Stomach (tissue), 9 donors: Measurements from ENCODE around the gene PRRT2. TPM values are rescaled to one million over a fixed set of nuclear protein-coding genes. Genes with fewer than 3 reads are reported as not detected.
"Not testable (repeated sequence)": the region's sequence is repeated elsewhere in the genome, so short reads cannot be mapped to it uniquely, and the experiment has no call there.

ENCODE experiments used
- DNase-seq, 2 donors: peaks; one replicate each; pipeline versions ENCODE4 v3.0.0 to v3.0.0-alpha.2; 2013 to 2019
- H3K27ac ChIP-seq, 5 donors: fragments of 200-600 bp in 4 of 5; sonication (generic) in 4 of 5; one replicate each; pipeline ENCODE4 v1.5.1; 2013 to 2019; ENCODE audit warnings: mild to moderate bottlenecking in 1 of 5, moderate library complexity in 1 of 5
- H3K27me3 ChIP-seq, 3 donors: fragments of 200-600 bp; sonication (generic); one replicate each; pipeline ENCODE4 v1.5.1; 2017 to 2019; ENCODE audit warnings: mixed run types in 1 of 3
- H3K36me3 ChIP-seq, 4 donors: fragments of 200-600 bp; sonication (generic); 1 replicate in 3 of 4; 2 replicates in 1 of 4; pipeline ENCODE4 v1.5.1; 2016 to 2019
- H3K4me1 ChIP-seq, 4 donors: fragments of 200-600 bp; sonication (generic); one replicate each; pipeline ENCODE4 v1.5.1; 2016 to 2019
- H3K4me3 ChIP-seq, 4 donors: fragments of 200-600 bp; sonication (generic) in 3 of 4; one replicate each; pipeline ENCODE4 v1.5.1; 2016 to 2019; ENCODE audit warnings: mild to moderate bottlenecking in 1 of 4
- H3K9me3 ChIP-seq, 4 donors: fragments of 200-600 bp; sonication (generic); one replicate each; pipeline ENCODE4 v1.5.1; 2016 to 2019
- EP300 ChIP-seq: sonication (generic); formaldehyde crosslinking; IDR thresholded peaks from one replicate; pipeline ENCODE4 v1.6.1; 2017; ENCODE audit warnings: antibody characterized with exemption
- POLR2A ChIP-seq, 4 donors: fragments of 450-650 bp; IDR thresholded peaks; one replicate each; pipeline ENCODE4 v1.6.1; 2016; ENCODE audit warnings: antibody characterized with exemption in 4 of 4, control low read depth in 2 of 4, mild to moderate bottlenecking in 1 of 4, moderate library complexity in 1 of 4
- POLR2AphosphoS5 ChIP-seq, 3 donors: sonication (generic); formaldehyde crosslinking; IDR thresholded peaks; one replicate each; pipeline ENCODE4 v1.6.1; 2016; ENCODE audit warnings: antibody characterized with exemption in 3 of 3
- WGBS, 5 donors: extraction: QIAGEN DNeasy Blood & Tissue Kit in 3 of 5; methylation state at CpG; one replicate each; pipeline versions ENCODE4 v1.1.5 to v1.1.7; 2013 to 2018; 5-methylcytosine and 5-hydroxymethylcytosine counted together
- intact Hi-C: fragments of 100-400 bp; cut with DNase I; formaldehyde crosslinking; loops from one replicate; pipeline ENCODE4 v1.15.1; 2023; ENCODE audit warnings: low total_unique reads
- polyA plus RNA-seq, 3 donors: library from polyadenylated mRNA; stranded (reverse); fragments of 200-250 nt; gene quantifications; one replicate each; pipeline ENCODE4 v1.2.3, GENCODE V29; 2013
- total RNA-seq, 5 donors: library from RNA; depleted of rRNA; stranded (reverse); fragments of >200 nt; gene quantifications; one replicate each; pipeline versions ENCODE4 v1.1.0 to v1.2.3, GENCODE V29; 2014 to 2016
- TF ChIP-seq, protein P1 (sequence below), 7 experiments: fragments of 450-650 bp in 4 of 7; fragments of 200-600 bp in 3 of 7; sonication (generic) in 3 of 7; IDR thresholded peaks; one replicate each; pipeline ENCODE4 v1.5.1; 2016 to 2019; ENCODE audit warnings: antibody characterized with exemption in 7 of 7, control low read depth in 2 of 7, mild to moderate bottlenecking in 1 of 7
- donor health status: healthy with polysubstance abuse.
- donor health status: Bipolar disorder and iron deficiency.
- donor health status: healthy.

Gene PRRT2
- total and polyA plus RNA-seq, 8 donors = 0.62 to 17.4 (median 4.0) TPM; not detected in 3

DNA sequence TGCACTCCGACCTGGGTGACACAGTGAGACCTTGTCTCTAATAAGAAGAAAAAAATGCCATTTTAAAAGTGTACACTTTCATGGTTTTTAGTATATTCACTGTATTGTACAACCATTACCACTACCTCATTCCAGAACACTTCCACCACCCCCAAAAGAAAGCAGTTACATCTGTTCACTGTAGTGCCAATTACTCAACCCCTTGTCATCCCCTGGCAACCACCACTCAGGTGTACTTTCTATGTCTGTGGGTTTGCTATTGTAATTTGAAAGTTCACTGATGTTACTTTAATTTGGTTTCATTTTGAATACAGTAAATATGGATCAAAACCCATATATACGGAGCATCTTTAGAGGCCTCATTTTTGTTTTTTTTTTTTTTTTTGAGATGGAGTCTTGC lies 27.8 kb upstream of the PRRT2 start:
- H3K27ac ChIP-seq = no peak overlapping the region
- no peak for DNase-seq
- H3K4me1 ChIP-seq = peaks cover 0 to 11% (median 10%) of the 10 kb centered on the region in 4 donors
- 89 to 95% (median 94%) methylated on average over 2 of the region's 2 CpGs for WGBS, 5 donors
- H3K4me3 ChIP-seq = no peak overlapping the region
- TF ChIP-seq POLR2A (IDR thresholded peaks at IDR 0.05) (no peak), POLR2AphosphoS5 (IDR thresholded peaks at IDR 0.05) (no peak), EP300 (no peak)
- TF ChIP-seq, protein P1, sequence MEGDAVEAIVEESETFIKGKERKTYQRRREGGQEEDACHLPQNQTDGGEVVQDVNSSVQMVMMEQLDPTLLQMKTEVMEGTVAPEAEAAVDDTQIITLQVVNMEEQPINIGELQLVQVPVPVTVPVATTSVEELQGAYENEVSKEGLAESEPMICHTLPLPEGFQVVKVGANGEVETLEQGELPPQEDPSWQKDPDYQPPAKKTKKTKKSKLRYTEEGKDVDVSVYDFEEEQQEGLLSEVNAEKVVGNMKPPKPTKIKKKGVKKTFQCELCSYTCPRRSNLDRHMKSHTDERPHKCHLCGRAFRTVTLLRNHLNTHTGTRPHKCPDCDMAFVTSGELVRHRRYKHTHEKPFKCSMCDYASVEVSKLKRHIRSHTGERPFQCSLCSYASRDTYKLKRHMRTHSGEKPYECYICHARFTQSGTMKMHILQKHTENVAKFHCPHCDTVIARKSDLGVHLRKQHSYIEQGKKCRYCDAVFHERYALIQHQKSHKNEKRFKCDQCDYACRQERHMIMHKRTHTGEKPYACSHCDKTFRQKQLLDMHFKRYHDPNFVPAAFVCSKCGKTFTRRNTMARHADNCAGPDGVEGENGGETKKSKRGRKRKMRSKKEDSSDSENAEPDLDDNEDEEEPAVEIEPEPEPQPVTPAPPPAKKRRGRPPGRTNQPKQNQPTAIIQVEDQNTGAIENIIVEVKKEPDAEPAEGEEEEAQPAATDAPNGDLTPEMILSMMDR (IDR thresholded peaks at IDR 0.05) = no peak
- H3K27me3 ChIP-seq = peaks cover 0 to 13% (median 0%) of the 10 kb centered on the region in 3 donors
- H3K36me3 ChIP-seq = no peaks in the 10 kb centered on the region
- H3K9me3 ChIP-seq = no peaks in the 10 kb centered on the region
- intact Hi-C loops = no loop called here

DNA sequence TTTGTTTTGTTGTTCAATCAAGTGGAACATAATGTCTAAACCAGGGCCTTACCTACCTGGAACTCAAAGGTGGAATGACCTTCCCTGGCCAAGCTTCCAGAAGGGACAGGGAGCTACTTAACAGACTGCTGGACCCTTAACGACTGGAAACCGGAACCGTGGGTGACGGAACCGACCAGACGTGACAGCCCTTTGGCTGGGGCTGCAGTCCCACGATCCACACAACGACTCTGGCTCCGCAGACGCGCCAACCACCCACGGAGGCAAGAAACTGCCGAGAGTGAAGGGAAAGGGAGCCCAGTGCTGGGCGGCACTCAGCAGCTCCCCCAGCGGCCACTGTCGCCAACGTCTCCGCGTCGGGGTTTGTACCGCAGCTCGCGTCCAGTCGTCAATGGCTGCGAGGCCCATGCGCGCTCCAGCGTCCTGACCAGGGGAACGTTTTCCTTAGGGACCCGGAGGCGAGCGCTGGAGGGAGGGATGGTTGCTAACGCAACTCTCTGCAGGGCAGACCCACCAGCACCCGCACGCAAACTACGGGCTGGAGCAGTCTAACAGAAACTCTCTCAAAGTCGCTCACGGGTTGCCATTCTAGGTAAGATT lies 27.0 kb upstream of the PRRT2 start:
- peak overlapping the region; percentile 18 to 33 (median 26) for H3K4me3 ChIP-seq
- no peaks in the 10 kb centered on the region for H3K36me3 ChIP-seq
- TF ChIP-seq, protein P1 (IDR thresholded peaks at IDR 0.05) = peak in 5 of 7 experiments; percentile 38 to 79 (median 67)
- TF ChIP-seq POLR2AphosphoS5 (IDR thresholded peaks at IDR 0.05) = no peak
- peaks cover 0 to 5% (median 0%) of the 10 kb centered on the region in 3 donors for H3K27me3 ChIP-seq
- 12 to 22% (median 18%) methylated on average over 31 to 38 of the region's 38 CpGs for WGBS, 5 donors
- peaks cover 4 to 18% (median 16%) of the 10 kb centered on the region in 4 donors for H3K4me1 ChIP-seq
- DNase-seq = peak; percentile 67 to 88
- no peak overlapping the region for H3K27ac ChIP-seq
- H3K9me3 ChIP-seq = no peaks in the 10 kb centered on the region
- intact Hi-C loops = no loop called here

DNA sequence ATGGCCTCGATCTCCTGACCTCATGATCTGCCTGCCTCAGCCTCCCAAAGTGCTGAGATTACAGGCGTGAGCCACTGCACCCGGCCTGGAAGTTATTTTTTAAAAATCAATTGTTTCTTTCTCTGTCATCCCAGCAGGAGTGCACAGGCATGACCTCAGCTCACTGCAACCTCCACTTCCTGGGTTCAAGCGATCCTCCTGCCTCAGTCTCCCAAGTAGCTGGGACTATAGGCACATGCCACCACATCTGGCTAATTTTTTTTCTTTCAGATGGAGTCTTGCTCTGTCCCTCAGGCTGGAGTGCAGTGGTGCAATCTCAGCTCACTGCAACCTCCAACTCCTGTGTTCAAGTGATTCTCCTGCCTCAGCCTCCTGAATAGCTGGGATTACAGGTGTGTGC lies 24.8 kb upstream of the PRRT2 start:
- H3K27ac ChIP-seq, H3K9me3 ChIP-seq, intact Hi-C loops, DNase-seq, H3K27me3 ChIP-seq, H3K4me3 ChIP-seq, H3K36me3 ChIP-seq: not testable (repeated sequence)
- H3K4me1 ChIP-seq = peaks cover 4 to 35% (median 30%) of the 10 kb centered on the region in 4 donors
- 84 to 89% (median 87%) methylated on average over 4 of the region's 4 CpGs for WGBS, 5 donors

DNA sequence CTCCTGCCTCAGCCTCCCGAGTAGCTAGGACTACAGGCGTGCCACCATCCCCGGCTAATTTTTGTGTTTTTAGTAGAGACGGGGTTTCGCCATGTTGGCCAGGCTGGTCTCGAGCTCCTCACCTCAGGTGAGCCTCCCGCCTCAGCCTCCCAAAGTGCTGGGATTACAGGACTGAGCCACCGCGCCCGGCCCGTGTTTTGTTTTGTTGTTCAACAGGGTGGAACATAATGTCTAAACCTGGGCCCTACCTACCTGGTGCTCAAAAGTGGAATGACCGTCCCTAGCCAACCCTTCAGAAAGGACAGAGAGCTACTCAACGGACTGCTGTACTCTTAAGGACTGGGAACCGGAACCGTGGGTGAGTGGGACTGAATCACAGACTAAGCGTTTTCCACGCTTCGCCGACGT lies 22.2 kb upstream of the PRRT2 start:
- TF ChIP-seq, protein P1 (IDR thresholded peaks at IDR 0.05) = no peak
- no peak for TF ChIP-seq POLR2AphosphoS5 (IDR thresholded peaks at IDR 0.05)
- TF ChIP-seq EP300 = no peak
- no peak for TF ChIP-seq POLR2A (IDR thresholded peaks at IDR 0.05)
- peak overlapping the region; percentile 86 to 91 (median 90) for H3K27ac ChIP-seq
- peak overlapping the region; percentile 67 to 92 (median 84) for H3K4me3 ChIP-seq
- WGBS, 5 donors = 60 to 77% (median 66%) methylated on average over 15 to 20 of the region's 20 CpGs
- no peaks in the 10 kb centered on the region for H3K27me3 ChIP-seq
- no peaks in the 10 kb centered on the region for H3K9me3 ChIP-seq
- intact Hi-C loops = no loop called here
- DNase-seq = no peak
- peaks cover 4 to 40% (median 31%) of the 10 kb centered on the region in 4 donors for H3K4me1 ChIP-seq
- H3K36me3 ChIP-seq = no peaks in the 10 kb centered on the region
